Stomach (tissue), 9 donors: ENCODE results near the gene RASGRP3. TPM values are rescaled to one million over a fixed set of nuclear protein-coding genes. Genes with fewer than 3 reads are reported as not detected.

Experiments used
- DNase-seq, 2 donors: peaks; one replicate each; pipeline versions ENCODE4 v3.0.0 to v3.0.0-alpha.2; 2013 to 2019
- H3K27ac ChIP-seq, 5 donors: fragments of 200-600 bp in 4 of 5; sonication (generic) in 4 of 5; one replicate each; pipeline ENCODE4 v1.5.1; 2013 to 2019; ENCODE audit warnings: mild to moderate bottlenecking in 1 of 5, moderate library complexity in 1 of 5
- H3K27me3 ChIP-seq, 3 donors: fragments of 200-600 bp; sonication (generic); one replicate each; pipeline ENCODE4 v1.5.1; 2017 to 2019; ENCODE audit warnings: mixed run types in 1 of 3
- H3K36me3 ChIP-seq, 4 donors: fragments of 200-600 bp; sonication (generic); 1 replicate in 3 of 4; 2 replicates in 1 of 4; pipeline ENCODE4 v1.5.1; 2016 to 2019
- H3K4me1 ChIP-seq, 4 donors: fragments of 200-600 bp; sonication (generic); one replicate each; pipeline ENCODE4 v1.5.1; 2016 to 2019
- H3K4me3 ChIP-seq, 4 donors: fragments of 200-600 bp; sonication (generic) in 3 of 4; one replicate each; pipeline ENCODE4 v1.5.1; 2016 to 2019; ENCODE audit warnings: mild to moderate bottlenecking in 1 of 4
- H3K9me3 ChIP-seq, 4 donors: fragments of 200-600 bp; sonication (generic); one replicate each; pipeline ENCODE4 v1.5.1; 2016 to 2019
- CTCF ChIP-seq, 7 experiments: fragments of 450-650 bp in 4 of 7; fragments of 200-600 bp in 3 of 7; sonication (generic) in 3 of 7; IDR thresholded peaks; one replicate each; pipeline ENCODE4 v1.5.1; 2016 to 2019; ENCODE audit warnings: antibody characterized with exemption in 7 of 7, control low read depth in 2 of 7, mild to moderate bottlenecking in 1 of 7
- EP300 ChIP-seq: sonication (generic); formaldehyde crosslinking; IDR thresholded peaks from one replicate; pipeline ENCODE4 v1.6.1; 2017; ENCODE audit warnings: antibody characterized with exemption
- POLR2A ChIP-seq, 4 donors: fragments of 450-650 bp; IDR thresholded peaks; one replicate each; pipeline ENCODE4 v1.6.1; 2016; ENCODE audit warnings: antibody characterized with exemption in 4 of 4, control low read depth in 2 of 4, mild to moderate bottlenecking in 1 of 4, moderate library complexity in 1 of 4
- POLR2AphosphoS5 ChIP-seq, 3 donors: sonication (generic); formaldehyde crosslinking; IDR thresholded peaks; one replicate each; pipeline ENCODE4 v1.6.1; 2016; ENCODE audit warnings: antibody characterized with exemption in 3 of 3
- WGBS, 5 donors: extraction: QIAGEN DNeasy Blood & Tissue Kit in 3 of 5; methylation state at CpG; one replicate each; pipeline versions ENCODE4 v1.1.5 to v1.1.7; 2013 to 2018; 5-methylcytosine and 5-hydroxymethylcytosine counted together
- intact Hi-C: fragments of 100-400 bp; cut with DNase I; formaldehyde crosslinking; loops from one replicate; pipeline ENCODE4 v1.15.1; 2023; ENCODE audit warnings: low total_unique reads
- polyA plus RNA-seq, 3 donors: library from polyadenylated mRNA; stranded (reverse); fragments of 200-250 nt; gene quantifications; one replicate each; pipeline ENCODE4 v1.2.3, GENCODE V29; 2013
- total RNA-seq, 5 donors: library from RNA; depleted of rRNA; stranded (reverse); fragments of >200 nt; gene quantifications; one replicate each; pipeline versions ENCODE4 v1.1.0 to v1.2.3, GENCODE V29; 2014 to 2016
- donor health status: healthy with polysubstance abuse.
- donor health status: Bipolar disorder and iron deficiency.
- donor health status: healthy.

The RASGRP3 gene
- total and polyA plus RNA-seq, 8 donors: 0.29 to 51.3 (median 10.1) TPM

GRCh38 chr2:33484042-33484621, 7.7 kb downstream of the RASGRP3 start:
- no peak for DNase-seq
- peaks cover 0 to 8% (median 4%) of the 10 kb centered on the region in 4 donors for H3K9me3 ChIP-seq
- WGBS, 5 donors: 39 to 70% (median 61%) methylated on average over 2 of the region's 2 CpGs
- H3K27ac ChIP-seq: peak overlapping the region in 2 of 5 donors; percentile 0 to 46
- intact Hi-C loops: no loop called here
- no peak overlapping the region for H3K4me3 ChIP-seq
- no peaks in the 10 kb centered on the region for H3K36me3 ChIP-seq
- H3K4me1 ChIP-seq: peaks cover 0 to 12% (median 5%) of the 10 kb centered on the region in 4 donors
- TF ChIP-seq POLR2AphosphoS5 (IDR thresholded peaks at IDR 0.05) (no peak), POLR2A (IDR thresholded peaks at IDR 0.05) (no peak), EP300 (no peak), CTCF (IDR thresholded peaks at IDR 0.05) (no peak)
- no peaks in the 10 kb centered on the region for H3K27me3 ChIP-seq

DNA sequence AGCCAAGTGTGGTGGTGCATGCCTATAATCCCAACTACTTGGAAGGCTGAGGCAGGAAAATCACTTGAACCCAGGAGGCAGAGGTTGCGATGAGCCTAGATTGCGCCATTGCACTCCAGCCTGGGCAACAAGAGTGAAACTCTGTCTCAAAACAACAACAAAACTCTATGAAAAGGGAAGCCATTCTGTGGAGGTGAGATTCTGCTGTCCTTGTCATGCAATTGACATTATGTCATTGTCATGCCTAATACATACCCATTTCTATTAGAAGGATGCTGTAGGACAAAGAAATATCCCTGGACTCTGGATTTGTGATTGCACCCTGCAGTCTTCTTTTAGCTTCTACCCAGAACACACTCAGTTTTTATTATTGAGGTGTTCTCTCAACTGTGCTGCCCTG, 8.6 kb downstream of the RASGRP3 start:
- 89 to 100% (median 94%) methylated on average over 2 of the region's 2 CpGs for WGBS, 5 donors
- no peak for TF ChIP-seq POLR2A (IDR thresholded peaks at IDR 0.05)
- no peak for TF ChIP-seq CTCF (IDR thresholded peaks at IDR 0.05)
- TF ChIP-seq EP300: no peak
- TF ChIP-seq POLR2AphosphoS5 (IDR thresholded peaks at IDR 0.05): no peak

GRCh38 chr2:33486544-33486943, 10.1 kb downstream of the RASGRP3 start:
- H3K27ac ChIP-seq: no peak overlapping the region
- H3K4me3 ChIP-seq: no peak overlapping the region
- peaks cover 0 to 11% (median 3%) of the 10 kb centered on the region in 4 donors for H3K4me1 ChIP-seq
- no peaks in the 10 kb centered on the region for H3K27me3 ChIP-seq
- DNase-seq: no peak
- no peak for TF ChIP-seq POLR2AphosphoS5 (IDR thresholded peaks at IDR 0.05)
- intact Hi-C loops: no loop called here
- no peaks in the 10 kb centered on the region for H3K36me3 ChIP-seq
- WGBS, 5 donors: 82 to 92% (median 90%) methylated on average over 3 of the region's 3 CpGs
- peaks cover 0 to 8% (median 4%) of the 10 kb centered on the region in 4 donors for H3K9me3 ChIP-seq

More for the DNA sequence above, 8.6 kb downstream of the RASGRP3 start:
- Histone ChIP-seq H3K27me3 (no peaks in the 10 kb centered on the region), H3K4me1 (peaks cover 0 to 11% (median 3%) of the 10 kb centered on the region in 4 donors), H3K36me3 (no peaks in the 10 kb centered on the region), H3K27ac (peak overlapping the region in 1 of 5 donors; percentile 4), H3K4me3 (no peak overlapping the region), H3K9me3 (peaks cover 0 to 8% (median 4%) of the 10 kb centered on the region in 4 donors)
- intact Hi-C loops: no loop called here
- no peak for DNase-seq

DNA sequence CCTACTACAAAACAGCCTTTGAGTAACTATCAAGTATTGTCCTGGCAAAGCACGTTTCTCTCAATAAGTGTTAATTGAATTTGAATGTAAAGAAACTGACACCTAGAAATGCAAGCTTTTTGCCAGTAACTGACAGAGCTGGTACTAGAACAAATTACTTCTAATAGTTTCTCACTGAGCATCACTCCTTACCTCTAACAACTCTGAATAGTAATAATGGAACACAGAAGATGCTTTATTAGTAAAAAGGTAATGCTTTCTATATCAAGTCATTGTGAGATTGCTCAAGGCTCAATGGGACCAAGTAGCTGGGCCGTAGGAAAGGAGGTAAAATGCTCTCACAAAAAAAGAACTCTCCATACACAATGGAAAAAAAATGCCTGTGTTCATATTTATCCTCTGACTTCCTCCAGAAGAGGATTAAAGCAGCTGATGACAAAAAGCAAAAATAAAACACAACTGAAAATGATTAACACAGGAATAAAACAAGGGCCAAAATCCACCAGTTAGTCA, 11.8 kb downstream of the RASGRP3 start:
- intact Hi-C loops: no loop called here
- H3K9me3 ChIP-seq: peaks cover 0 to 8% (median 4%) of the 10 kb centered on the region in 4 donors
- H3K4me3 ChIP-seq: no peak overlapping the region
- H3K36me3 ChIP-seq: no peaks in the 10 kb centered on the region
- H3K4me1 ChIP-seq: peaks cover 0 to 11% (median 3%) of the 10 kb centered on the region in 4 donors
- 55 to 64% (median 58%) methylated on average over 2 of the region's 2 CpGs for WGBS, 5 donors
- no peak overlapping the region for H3K27ac ChIP-seq
- DNase-seq: no peak
- TF ChIP-seq POLR2A (IDR thresholded peaks at IDR 0.05) (no peak), CTCF (IDR thresholded peaks at IDR 0.05) (no peak), POLR2AphosphoS5 (IDR thresholded peaks at IDR 0.05) (no peak), EP300 (no peak)
- H3K27me3 ChIP-seq: no peaks in the 10 kb centered on the region
